Brain microvascular endothelial cell (primary cell): ENCODE results near the gene PEX7.
A peak's percentile ranks its signal among the peaks of the same experiment; 100 is the strongest.

Experiments used
- DNase-seq: peaks from one replicate; pipeline ENCODE4 v3.0.0-alpha.2; 2020
- H3K27ac ChIP-seq: fragments of 250-450 bp; sonication (Bioruptor Pico); 2 replicates; pipeline ENCODE4 v1.5.1; 2020; ENCODE audit warnings: mild to moderate bottlenecking, moderate library complexity
- H3K27me3 ChIP-seq: fragments of 250-450 bp; sonication (Bioruptor Pico); replicated peaks from 2 replicates; pipeline ENCODE4 v1.5.1; 2020; ENCODE audit warnings: mild to moderate bottlenecking
- H3K36me3 ChIP-seq: fragments of 250-450 bp; sonication (Bioruptor Pico); replicated peaks from 2 replicates; pipeline ENCODE4 v1.5.1; 2020; ENCODE audit warnings: mild to moderate bottlenecking
- H3K4me3 ChIP-seq: 2 replicates; pipeline ENCODE4 v1.5.1; 2011; ENCODE audit warnings: low read depth, mild to moderate bottlenecking, control low read depth, low read length, moderate library complexity
- CTCF ChIP-seq: IDR thresholded peaks from 2 replicates; pipeline ENCODE4 v1.5.1; 2011; ENCODE audit warnings: low read depth, mild to moderate bottlenecking, moderate library complexity, low read length, control low read depth, inconsistent platforms; ENCODE audit errors: missing control alignments
- in situ Hi-C: cut with HindIII; loops from 2 replicates; pipeline ENCODE4 v1.10.0; 2017; ENCODE audit warnings: low sequenced_read_pairs, low pct_ligation_motif_present

PEX7 gene

DNA sequence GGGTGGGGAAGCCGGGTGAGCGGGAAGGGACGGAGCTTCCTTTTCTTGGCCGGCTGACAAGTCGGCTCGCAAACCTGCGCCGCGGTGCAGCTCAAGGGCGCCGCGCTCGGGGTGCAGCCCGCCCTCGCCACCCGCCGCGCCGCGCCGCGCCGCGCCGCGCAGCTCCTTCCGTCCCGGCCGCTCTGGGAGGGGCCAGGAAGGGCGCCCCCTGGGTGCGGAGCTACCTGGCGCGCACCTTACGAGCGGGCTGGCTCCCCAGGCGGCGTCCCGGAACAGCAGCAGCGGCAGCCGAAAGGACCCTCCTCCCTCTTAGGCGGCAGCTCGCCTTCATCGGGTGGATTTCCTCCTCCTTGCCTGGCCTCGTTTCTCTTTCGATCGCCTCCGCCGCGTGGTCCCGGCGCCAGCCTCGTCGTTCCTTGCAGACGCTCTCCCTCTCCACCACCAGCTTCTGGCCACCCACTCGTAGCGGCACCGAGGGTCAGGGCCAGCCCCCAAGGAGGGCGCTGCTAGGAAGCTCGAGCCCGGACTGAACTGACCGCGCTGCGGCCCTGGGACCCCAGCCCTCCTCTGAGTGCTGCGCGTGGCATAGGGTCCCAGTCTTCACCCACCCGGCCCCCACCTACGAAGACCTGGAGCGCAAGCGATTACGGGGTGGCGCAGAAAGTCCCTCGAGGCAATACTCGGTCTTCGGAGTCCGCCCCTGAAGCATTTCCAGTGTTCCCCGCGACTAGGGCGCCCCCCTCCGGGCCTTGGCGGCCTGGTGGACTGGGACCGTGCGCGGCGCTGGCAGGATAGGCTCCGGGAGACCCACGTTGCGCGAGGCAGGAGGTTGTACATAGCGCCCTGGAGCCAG, 29.8 kb upstream of the PEX7 start, which contains the start of gene MAP3K5:
Gene MAP3K5 (minus strand): TSS at position 68 of the 853 bp plus-strand sequence. CDS start 320 bp downstream, outside the sequence.
- in situ Hi-C loops: no loop called here
- Histone ChIP-seq H3K27me3 (no peaks in the 10 kb centered on the region), H3K27ac (peak within 1 kb of the TSS; percentile 69), H3K36me3 (no peaks in the 10 kb centered on the region), H3K4me3 (peak within 1 kb of the TSS; percentile 91)
- TF ChIP-seq CTCF: peak; percentile 93
- peak; percentile 86 for DNase-seq

GRCh38 chr6:136793363-136793762, 29.0 kb upstream of the PEX7 start:
- Histone ChIP-seq H3K36me3 (no peaks in the 10 kb centered on the region), H3K27ac (peak overlapping the region; percentile 69), H3K27me3 (no peaks in the 10 kb centered on the region), H3K4me3 (peak overlapping the region; percentile 91)
- in situ Hi-C loops: no loop called here
- TF ChIP-seq CTCF: no peak
- no peak for DNase-seq

DNA sequence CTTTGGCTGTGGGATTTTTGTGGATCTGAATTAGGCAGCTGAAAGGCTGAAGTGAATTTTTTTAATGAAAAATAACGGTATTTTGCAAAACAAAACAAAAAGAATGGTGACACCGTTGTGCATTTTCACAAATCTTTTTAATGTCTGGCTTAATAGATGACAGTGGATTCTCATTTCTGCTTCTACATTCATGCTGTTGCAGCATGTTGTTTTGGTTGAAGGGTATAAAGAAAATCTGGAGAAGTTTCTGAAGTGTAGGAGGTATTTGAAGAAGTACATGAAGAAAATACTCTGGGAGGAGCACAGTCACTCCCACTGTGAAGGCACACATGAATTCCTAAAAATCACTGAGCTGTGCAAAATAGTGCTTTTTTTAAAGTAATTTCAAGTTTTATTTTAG, 27.0 kb upstream of the PEX7 start:
- Histone ChIP-seq H3K36me3 (no peaks in the 10 kb centered on the region), H3K27ac (no peak overlapping the region), H3K27me3 (no peaks in the 10 kb centered on the region), H3K4me3 (no peak overlapping the region)
- in situ Hi-C loops: no loop called here
- TF ChIP-seq CTCF: no peak
- DNase-seq: no peak

- no peak overlapping the region for H3K4me3 ChIP-seq
- no peak overlapping the region for H3K27ac ChIP-seq
- H3K27me3 ChIP-seq: no peaks in the 10 kb centered on the region
- TF ChIP-seq CTCF: no peak
- DNase-seq: no peak
- in situ Hi-C loops: no loop called here
- H3K36me3 ChIP-seq: no peaks in the 10 kb centered on the region
Observed at GRCh38 chr6:136795996-136796395, 26.4 kb upstream of the PEX7 start.

GRCh38 chr6:136798044-136798443, 24.3 kb upstream of the PEX7 start:
- no peak for DNase-seq
- Histone ChIP-seq H3K36me3 (no peaks in the 10 kb centered on the region), H3K4me3 (no peak overlapping the region), H3K27ac (no peak overlapping the region), H3K27me3 (no peaks in the 10 kb centered on the region)
- in situ Hi-C loops: no loop called here
- no peak for TF ChIP-seq CTCF

- H3K4me3 ChIP-seq: no peak overlapping the region
- no peak overlapping the region for H3K27ac ChIP-seq
- DNase-seq: no peak
- in situ Hi-C loops: no loop called here
- H3K27me3 ChIP-seq: no peaks in the 10 kb centered on the region
- no peak for TF ChIP-seq CTCF
- H3K36me3 ChIP-seq: no peaks in the 10 kb centered on the region
Observed at GRCh38 chr6:136801581-136801980, 20.8 kb upstream of the PEX7 start.
